ENCODE results near the gene IQGAP3.

Gene IQGAP3

DNA sequence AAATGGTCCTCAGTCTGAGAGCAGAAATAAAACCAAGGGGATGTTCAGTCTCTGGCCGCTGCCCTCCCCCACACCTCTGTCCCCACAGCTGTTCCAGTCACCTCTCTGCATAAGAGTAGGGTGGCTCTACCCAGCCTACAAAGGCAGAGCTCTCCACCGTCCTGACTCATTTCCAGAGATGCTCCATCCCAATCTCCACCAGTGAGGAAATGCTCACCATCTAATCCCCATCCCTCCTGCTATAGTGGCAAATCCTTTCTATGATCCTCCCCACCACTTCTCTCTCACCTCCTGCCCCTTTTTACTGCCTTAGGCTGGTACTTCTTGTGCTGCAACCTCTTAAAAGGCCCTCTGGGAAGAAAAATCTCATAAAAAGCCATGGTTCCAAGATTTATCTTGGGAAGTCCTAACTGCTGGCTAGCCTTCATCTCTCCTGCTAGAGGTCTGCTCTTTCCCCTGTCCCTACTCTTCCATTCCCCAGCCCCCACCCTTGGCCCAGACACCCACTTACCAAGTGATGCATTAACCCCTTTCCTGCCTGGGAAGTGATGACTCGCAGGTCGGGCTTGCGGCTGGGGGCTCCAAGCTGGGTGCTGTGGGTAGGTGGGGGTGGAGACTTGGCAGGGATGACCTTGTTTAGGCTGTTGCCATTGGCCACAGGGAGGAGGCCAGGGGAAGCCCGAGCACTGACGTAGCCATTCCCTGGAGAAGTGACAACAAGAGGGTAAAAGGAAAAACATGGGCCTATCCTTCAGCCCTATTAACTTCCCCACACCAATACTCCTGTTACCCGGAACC, 95.7 kb downstream of the IQGAP3 start:
- Histone ChIP-seq H3K27me3 (no peaks in the 10 kb centered on the region), H3K36me3 (peaks cover 98 to 100% (median 100%) of the 10 kb centered on the region in 11 experiments), H3K27ac (peak overlapping the region in 10 of 11 experiments; percentile 4 to 50 (median 34); a peak in 11 of 22 replicates), H3K9me3 (replicated peaks in 1 of 11) (no peaks in the 10 kb centered on the region), H3K9ac (peak overlapping the region in 7 of 11 experiments; percentile 3 to 47 (median 30); a peak in 11 of 22 replicates), H3K4me3 (no peak overlapping the region), H3K4me1 (peaks cover 27 to 61% (median 50%) of the 10 kb centered on the region in 10 experiments), H3K4me2 (peak overlapping the region in 8 of 11 experiments; percentile 4 to 55 (median 12); a peak in 6 of 22 replicates), H4K20me1 (peaks cover 92 to 100% (median 99%) of the 10 kb centered on the region in 11 experiments)
- no peak for TF ChIP-seq Cebpa-rat (IDR thresholded peaks at IDR 0.05)

DNA sequence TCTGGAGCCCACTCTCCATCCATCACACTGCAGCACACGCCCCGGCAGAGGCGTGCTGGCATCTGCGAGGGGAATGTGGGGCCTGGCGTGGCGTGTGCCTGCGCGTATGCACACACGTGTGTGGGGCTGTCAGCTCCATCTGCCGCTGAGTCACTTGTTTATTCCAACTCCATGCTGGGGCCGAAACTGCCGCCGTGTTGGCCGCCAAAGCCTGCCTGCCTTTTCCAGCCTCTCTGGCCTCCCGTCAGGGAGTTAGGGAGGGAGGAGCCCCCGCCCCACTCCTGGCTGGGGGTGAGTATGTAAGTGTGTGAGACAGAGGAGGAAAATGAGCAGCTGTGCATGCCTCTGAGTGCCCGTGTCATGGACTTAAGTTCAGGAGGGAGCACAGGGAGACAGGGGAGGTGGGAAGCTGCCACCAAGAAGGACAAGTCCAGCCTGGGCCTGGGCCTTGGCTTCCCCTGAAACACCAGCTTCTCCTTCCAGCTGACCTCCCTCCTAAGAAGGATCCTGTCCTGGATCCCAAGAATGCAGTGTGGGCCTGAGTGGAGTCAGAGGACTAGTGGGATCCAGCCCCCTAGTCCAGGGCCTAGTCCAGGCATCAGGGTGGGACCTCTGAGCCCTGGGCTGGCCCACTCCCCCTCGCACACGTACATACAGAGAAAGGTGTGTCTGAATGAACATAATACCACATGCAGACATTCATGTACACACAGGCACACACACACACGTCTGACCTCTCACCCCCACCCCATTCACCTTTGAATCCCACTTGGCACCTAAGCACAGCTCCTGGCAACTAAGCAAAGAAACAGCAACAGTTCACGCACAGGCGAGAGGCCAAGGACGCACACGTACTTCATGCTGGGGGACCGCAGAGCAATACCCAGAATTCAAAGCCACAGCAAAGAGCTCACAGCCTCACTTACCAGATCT, 96.5 kb downstream of the IQGAP3 start:
- Histone ChIP-seq H3K9me3 (replicated peaks in 1 of 11) (no peaks in the 10 kb centered on the region), H3K4me1 (peaks cover 19 to 55% (median 41%) of the 10 kb centered on the region in 10 experiments), H3K4me2 (no peak overlapping the region), H3K27ac (peak overlapping the region in 3 of 11 experiments; percentile 18 to 46 (median 35); a peak in 4 of 22 replicates), H3K9ac (peak overlapping the region in 6 of 11 experiments; percentile 7 to 41 (median 22); a peak in 6 of 22 replicates), H4K20me1 (peaks cover 92 to 100% (median 99%) of the 10 kb centered on the region in 11 experiments), H3K36me3 (peaks cover 98 to 100% (median 100%) of the 10 kb centered on the region in 11 experiments), H3K27me3 (no peaks in the 10 kb centered on the region), H3K4me3 (no peak overlapping the region)
- no peak for TF ChIP-seq Cebpa-rat (IDR thresholded peaks at IDR 0.05)
